IPS DF 19.7 (cell line): ENCODE data around the gene ADAMTS17.
"Not testable (repeated sequence)": the region's sequence is repeated elsewhere in the genome, so short reads cannot be mapped to it uniquely, and the experiment has no call there.

Source experiments
- DNase-seq: peaks from one replicate; pipeline ENCODE4 v3.0.0-alpha.2; 2013; ENCODE audit warnings: low read depth, low spot score

The ADAMTS17 gene

DNA sequence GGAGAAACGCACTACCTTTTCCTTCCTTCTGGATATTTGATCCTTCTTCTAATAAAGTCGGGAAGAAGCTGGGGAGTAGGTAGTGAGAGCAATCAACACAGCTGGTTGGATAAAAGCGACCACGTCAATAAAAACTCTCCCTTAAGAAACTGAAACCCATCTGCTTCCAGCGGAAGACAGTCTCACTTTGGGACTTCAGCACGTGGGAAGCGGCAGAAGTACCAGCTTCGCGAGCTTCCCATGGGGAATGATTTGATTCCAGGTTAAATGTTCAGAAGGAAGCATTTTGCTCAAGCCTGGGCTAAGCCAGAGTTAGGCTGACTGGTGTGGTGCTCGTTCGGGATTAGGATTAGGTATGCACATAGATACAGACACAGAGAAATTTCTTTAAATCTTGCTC is 346.2 kb downstream of the ADAMTS17 start:
- DNase-seq = no peak

DNA sequence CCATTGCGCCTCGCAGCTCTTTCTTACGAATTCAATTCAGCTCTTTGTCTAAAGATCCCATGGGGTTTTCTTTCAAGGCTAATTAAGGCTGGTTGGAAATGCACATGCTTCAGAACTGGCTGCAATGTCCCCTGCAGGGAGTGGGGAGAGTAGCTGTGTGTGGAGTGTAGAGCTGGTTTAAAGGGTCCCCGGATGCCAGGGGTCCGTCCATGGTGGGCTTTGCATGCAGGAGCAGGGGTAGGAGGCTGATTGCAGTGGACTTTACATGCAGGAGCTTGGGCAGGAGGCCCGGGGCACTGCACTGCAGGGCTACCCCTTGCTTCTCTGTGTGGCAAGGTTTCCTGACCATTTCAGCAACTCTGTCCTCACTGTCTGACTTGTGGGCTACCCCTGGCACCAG is 346.9 kb downstream of the ADAMTS17 start:
- DNase-seq = no peak

DNA sequence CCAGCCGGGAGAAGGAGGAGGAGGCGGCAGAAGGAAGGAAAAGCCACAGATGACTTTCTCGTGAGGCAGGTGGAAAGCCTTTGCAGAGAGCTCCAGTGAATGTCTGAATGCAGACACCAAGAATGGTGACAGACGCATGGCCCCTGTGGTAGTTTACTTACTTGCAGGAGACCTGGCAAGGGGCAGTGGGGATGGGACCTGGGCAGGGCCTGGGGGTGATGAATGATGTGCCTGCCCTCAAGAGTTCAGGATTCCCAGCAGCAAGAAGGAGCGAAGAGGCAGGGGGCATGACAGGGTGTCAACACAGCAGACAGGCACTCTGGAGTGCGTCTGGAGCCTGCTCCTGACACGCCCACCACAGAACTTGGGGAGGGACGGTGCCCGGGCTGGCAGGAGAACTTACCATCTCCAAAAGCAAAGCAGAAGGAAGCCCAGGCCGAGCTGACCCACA is 348.1 kb downstream of the ADAMTS17 start:
- DNase-seq = no peak

DNA sequence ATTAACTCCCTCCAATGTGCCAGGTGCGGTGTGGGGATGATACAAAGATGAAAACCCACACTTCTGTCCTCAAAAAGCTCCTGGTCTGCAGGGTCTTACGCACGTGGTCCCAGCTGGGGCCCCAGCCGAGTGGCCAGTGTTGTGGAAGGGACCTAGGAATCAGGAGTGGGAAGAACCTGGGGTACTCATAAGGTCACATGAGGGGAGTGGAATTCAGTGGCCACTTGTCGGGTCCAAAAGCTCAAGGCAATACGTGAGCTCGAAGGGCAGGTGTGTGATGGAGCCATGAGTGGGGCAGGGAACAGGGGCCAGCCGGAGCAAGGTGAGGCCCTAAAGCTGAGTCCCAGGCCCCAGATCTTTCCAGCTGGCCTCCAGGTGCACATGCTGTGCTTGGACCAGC is 348.5 kb downstream of the ADAMTS17 start:
- DNase-seq = no peak

DNA sequence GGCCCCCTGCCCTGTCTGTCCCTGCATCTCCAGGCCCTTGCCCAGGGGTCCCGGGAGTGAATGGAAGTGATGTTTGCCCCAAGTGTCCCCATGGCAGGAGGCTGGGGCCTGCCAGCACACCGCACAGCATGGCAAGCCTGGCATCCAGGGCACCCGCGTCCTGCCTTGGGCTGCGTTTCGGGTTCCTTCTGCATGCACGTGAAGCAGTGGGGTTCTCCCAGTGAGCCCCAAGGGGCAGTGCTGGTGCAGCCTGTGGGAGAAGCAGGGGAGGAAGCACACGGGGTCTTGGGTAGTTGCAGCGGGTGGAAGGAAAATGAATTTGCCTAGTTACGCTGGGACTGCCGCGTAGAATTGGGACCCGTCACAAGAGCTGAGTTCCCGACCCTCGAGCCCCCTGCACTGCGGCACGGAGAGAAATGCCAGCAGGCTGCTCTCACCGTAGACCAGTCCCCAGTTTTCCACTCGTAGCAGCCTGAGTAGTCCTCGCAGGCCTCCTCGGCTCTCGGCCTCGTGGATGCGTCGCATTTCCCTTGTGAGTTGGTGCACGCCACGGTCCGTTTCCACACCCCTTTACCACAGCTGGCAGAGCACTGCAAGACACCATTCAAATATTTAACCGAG is 349.1 kb downstream of the ADAMTS17 start:
- no peak for DNase-seq

DNA sequence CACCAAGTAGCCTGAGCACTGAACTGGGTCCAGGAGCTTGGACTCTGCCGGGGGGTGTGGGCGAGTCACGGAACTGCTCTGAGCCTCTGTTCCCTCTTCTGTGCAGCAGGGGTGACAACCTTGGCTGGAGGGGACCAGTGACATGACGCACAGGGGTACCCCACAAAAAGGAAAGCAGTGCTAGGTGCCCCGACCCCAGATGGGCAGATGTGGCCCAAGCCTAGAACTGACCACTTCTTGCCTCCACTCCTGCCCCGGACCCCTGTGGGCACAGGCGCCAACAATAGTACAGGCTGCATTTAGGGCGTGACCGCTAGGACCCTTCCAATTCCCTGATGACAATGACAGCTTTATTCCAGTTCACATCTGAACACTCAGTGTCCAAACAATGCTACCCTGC is 352.7 kb downstream of the ADAMTS17 start:
- no peak for DNase-seq

DNA sequence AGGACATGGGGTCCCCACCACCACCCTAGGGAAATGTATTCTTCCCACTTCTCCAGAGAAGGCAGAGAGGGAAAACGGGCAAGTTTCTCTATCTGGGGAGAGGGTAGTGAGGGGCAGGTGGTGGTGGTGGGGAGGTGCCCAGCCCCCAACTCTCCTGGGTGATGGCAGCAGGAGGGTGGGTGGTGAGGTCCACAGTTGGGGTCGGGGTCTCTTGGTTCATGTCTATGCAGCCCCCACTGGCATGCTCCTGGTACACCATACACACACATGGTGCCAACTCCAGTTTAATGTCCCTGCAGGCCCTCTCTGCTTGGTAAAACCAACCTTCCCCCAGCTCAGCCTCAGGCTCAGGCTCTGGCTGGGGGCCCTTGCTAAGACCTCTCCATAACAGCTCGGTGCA is 354.1 kb downstream of the ADAMTS17 start:
- no peak for DNase-seq

DNA sequence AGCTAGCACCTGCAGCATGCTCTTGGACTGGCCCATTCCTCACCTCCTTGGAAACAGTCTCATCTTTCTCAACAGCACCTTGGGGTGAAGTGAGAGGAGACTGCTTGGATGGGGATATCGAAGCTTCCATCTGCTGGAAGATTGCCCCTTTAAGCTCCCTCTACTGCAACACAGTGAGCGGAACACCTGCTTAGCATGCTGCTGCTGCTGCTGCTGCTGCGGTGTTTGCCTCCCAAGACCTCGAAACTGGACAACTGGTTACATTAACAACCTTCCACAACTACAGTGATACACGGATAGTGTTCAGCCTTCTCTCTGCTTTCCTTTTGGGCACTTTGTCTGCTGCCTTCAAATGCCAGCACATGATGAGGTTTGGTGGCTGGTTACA is 354.7 kb downstream of the ADAMTS17 start:
- DNase-seq = no peak

DNA sequence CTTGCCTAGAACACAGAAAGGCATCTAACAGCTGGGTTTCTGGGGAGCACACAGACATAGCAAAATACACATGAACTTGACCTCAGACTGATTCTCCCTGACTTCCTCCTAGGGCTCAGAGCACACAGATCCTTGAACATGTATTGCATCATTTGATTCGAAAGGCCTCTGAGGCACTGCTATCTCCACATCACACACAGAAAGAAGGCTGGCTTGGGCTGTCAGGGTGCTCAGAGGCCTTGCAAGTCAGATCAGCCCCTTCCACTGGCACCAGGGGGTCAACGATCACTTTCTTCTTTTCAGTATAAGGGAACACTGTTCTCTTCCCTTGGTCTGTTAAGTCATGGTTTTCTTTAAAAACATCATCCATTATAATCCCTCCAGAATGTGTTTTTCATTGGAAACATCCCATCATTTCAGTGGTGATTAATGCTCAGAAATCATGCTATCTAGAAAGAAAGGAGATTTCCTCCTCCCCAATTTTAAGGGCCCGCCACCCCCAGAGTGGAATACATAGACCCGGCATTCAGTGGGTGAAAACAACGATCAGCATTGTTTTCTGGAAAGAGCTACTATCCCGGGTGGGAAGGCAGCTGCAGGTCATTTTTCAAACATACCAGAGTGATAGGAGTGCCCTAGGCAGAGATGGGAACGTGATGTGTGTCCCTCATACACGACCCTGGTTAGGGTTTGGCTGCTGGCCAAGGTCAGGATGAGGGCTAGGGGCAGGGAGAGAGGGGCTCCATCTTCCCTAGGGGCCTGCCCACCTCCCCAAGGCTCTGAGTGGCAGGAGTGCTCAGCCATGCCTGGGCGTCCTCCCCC is 355.3 kb downstream of the ADAMTS17 start:
- DNase-seq = no peak

DNA sequence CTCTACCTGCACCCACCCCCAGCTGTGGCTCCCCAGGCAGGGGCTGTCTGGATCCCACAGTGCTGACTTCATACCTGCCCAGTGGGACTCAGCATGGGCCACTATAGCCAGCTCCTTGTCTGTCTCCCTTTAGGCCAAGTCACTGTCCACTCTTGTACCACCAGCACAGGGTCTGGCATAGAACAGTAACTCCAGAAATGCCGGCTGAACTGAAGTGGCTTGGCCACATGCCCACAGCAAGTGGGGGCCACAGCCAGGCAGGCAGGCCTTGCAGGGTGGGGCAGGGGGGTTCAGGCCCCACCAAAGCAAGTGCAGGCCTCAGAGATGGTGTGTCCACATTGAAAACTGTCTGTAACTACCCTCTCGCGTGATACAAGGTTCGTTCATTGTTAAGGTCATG is 355.9 kb downstream of the ADAMTS17 start:
- DNase-seq = no peak

DNA sequence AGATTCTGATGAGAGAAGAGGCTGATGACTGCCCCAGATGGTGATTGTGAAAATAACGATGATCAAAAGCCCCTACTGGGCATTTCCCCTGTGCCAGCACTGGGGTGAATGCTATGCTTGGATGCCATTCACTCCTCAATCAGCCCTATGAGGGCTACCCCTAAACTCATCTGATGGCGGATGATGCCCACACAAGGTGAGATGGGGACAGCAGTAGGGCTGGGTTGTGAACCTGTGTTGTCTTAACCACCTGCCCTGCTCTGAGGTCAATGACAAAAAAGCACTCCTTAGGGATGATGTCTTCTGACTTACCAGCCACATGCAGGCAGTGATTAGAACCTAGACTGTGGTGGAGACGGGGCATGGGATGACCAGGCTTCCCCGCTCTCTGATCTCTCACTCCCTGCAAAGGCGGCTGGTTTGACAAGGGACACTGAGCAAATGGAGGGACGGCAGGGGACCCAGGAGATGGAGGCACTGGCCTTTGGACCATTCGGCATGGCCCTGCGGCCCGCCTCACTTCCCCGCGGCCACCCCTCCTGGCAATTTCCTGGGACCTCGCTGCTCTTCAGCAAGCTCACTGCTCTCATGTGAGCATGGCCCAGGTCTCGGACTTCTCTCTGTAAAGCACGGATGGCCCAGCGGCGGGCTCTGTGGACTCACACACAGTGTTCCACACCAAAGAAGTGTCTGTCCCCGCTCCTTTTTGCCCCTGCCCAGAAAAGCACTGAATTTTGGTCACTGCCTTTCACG is 357.1 kb downstream of the ADAMTS17 start:
- no peak for DNase-seq

DNA sequence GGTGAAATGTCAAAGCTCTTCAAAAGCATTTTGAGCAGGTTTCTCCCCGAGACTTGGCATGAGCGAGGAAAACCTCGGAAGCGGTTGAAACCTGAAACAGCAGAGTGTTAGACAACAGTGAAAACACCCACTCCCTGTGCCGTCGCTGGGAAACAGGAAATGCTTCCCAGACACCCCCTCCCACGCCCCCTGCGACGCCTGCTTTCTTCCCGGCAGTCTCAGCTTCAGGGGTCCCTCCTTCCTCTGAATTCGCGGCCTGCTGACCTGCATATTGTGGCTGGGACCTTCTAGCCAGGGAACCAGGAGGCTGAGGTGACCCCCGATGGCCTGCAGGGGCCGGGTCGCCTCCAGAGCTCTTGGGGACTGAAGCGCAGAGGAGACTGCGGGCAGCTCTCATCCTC is 357.9 kb downstream of the ADAMTS17 start:
- DNase-seq = no peak

DNA sequence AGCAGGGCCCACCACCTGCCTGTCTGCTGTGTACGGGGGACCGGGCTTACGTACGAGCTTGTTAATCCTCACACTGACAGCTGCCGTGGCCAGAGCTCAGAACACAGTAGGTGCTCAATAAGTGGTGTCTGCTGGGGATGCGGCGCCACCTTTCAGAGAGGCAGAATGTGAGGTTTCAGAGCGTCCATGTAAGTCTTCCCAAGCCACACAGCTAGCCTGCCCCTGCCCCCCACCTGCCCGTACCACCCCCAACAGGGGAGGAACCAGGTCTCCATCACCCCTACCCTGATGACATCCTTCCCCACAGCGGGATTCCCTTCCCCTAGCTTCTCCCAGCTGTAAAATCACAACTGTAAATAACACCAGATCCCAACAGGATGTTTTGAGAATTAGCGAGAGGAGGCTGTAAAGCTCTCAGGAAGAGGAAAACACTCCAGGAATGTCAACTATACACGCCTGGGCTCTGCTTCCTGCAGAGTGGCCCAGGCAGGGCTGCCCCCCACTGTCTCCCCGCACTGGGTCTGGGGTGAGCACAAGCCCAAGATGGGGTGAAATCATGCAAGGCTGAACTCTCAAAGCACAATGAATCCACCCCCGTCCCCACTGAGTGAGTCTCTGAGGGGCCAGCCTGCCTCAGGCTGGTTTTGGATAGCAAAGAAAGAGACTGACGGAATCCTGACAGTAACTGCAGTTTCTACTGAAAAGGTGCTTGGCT is 358.4 kb downstream of the ADAMTS17 start:
- no peak for DNase-seq

DNA sequence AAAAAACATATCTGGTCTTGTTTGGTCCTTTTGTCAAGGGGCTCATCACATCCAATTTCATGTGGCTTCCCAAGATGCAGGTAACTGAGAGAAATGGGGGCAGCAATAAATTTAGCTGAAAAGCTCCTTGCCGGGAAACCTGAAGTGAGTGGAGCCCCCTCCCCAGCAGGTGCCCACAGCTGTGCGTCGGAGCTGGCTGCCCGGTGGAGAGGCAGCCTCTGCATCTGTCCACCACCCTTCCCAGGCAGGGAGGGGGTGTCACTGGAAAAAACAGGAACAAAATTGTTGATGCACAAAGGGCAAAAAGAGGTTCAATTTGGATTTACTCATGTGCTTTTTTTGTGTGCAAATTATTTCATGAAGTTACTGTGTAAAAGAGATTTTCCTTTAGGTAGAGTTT is 359.1 kb downstream of the ADAMTS17 start:
- no peak for DNase-seq

DNA sequence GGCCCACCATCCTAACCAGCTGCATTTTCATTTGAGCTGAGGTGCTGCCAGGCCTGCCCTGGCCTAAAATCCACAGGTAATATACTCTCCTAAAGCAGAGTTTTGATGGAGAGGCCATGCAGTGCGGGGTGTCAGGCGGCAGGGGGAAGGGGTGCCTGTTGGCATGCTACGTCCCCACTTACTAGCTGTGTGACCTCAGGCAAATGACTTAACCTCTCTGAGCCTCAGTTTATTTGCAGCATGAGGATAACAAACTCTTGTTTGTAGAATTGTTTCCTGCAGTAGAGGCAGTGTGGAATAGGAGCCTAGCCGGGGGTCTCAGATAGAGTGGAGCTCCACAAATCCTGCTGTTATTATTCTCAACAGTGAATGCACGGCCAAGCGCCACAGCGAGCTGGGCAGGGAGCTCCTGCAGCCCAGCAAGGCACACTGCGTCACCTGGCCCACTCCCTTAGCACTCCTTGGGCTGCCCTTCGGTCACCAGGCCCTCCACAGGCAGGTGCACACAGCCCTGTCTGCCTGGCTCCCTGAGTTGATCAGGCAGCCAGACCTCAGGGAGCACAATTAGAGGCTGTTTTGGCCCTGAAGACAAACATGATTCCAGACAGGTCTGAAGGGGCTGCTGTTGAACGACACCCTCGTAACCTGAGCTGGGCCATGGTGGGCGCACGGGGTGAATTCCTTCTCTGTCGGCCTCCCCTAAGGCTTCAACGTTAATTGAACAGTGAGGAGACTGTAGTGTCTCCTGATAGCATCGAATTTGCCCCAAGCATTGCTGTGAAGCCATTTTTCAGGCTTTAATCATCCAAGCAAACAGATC is 359.7 kb downstream of the ADAMTS17 start:
- no peak for DNase-seq

DNA sequence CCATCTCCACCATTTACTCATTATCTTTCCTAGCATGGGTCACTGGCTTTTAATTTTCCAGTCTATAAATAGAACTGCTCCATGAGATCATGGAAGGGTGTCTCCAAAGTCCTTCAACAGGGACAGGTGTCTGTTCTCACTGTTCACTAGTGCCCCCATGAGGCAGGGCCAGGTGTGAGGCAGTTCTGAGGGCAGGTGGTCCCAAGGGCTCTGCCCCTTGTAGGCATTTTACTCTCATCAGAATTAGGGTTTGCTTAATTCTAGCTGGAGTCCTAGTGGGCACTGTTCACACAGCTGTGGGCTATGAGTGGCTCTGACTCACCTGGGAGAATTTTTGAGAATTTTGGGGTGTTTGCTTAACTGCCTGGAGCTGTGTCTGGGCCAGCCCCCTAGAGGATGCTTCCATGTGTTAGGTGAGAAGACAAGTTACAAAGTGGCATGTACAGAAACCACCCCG is 360.6 kb downstream of the ADAMTS17 start:
- no peak for DNase-seq

DNA sequence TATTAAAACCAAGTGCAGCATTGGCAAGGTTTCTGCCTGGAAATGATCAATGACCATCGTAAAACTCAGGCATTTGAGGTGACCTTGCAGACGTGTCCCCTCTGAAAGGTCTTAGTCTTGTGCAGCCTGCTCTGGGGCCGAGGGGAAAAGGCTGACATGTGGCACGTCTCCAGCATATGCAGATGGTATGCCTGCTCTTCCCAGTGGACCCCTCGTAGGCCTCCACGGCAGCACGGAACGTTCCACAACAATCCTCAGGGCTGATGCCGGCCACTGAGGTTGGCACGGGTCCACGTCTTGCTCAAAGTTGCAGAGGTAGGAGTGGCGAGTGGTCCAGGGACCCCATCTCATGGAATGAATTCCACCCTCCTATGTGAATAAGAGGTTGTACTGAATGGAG is 361.0 kb downstream of the ADAMTS17 start:
- no peak for DNase-seq

DNA sequence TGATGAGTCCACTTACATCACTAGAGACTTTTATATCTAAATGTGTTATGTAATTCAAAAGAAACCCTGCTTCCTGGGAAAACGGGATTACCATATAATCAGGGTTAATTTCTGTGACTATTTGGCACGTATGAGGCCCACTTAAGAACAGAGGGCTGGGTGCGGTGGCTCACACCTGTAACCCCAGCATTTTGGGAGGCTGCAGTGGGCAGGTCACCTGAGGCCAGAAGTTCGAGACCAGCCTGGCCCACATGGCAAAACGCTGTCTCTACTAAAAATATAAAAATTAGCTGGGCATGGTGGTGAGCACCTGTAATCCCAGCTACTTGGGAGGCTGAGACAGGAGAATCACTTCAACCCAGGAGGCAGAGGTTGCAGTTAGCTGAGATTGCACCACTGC is 361.9 kb downstream of the ADAMTS17 start:
- not testable (repeated sequence) for DNase-seq

DNA sequence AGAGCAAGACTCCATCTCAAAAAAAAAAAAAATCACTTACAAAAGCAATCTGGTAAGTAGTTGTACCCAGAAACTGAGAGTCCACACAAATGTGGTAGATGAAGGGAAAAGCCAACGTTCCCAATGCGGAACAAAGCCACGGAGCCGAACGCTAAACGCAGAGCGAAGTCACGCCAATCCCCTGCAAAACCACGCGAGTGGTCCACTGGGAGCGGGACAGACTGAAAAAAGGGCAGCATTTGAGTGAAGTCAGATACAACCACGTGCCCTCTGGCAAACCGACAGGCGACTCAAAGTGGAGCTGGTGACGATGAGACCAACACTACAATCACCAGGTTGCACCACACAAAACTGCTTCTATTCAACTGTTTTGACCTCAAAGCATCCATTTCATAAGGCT is 362.4 kb downstream of the ADAMTS17 start:
- DNase-seq = no peak

DNA sequence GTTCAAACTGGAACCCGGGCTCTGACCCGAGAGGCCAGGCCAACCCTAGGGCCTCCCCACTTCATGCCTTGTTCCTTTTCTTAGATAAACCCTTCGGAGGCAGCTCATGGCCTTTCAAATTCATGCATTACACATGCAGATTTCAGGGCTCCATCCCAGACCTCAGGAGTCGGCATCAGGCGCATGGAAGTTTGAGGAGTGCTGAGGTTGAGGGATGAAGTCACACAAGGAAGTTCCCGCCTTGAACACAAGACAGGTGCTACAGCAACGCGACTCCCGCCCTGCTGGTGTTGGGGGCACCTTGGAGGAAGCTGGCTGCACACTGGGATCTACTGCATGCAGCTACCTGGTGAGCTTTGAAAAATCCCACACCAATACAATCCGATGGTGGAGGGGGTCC is 363.3 kb downstream of the ADAMTS17 start:
- no peak for DNase-seq

DNA sequence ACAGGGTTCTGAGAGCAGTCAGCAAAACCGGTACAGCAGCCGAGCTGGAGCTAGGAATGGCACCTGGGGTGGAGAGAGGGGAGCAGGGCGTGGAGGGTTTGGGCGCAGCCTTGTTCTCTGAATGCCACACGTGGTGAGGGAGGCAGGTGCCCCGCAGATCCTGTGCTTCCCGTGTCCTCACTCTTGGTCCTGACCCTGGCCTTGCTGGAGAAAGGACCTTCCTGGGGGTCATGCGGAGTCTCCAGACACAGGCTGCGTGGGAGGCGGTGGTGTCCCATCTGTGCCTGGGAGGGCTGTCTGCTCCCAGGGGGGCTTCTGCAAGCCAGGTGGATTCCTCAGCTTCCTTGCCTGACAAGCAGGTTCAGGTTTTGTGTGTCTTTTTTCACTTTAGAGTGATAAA is 363.8 kb downstream of the ADAMTS17 start:
- DNase-seq = no peak
